GM19372 (cell line): Measurements from ENCODE around the gene TMOD1.
"Not testable (repeated sequence)": the region's sequence is repeated elsewhere in the genome, so short reads cannot be mapped to it uniquely, and the experiment has no call there.

Experiments used
- ATAC-seq: cut with Tn5 transposase; IDR thresholded peaks from one replicate; pipeline ENCODE4 v1.9.1; 2021; ENCODE audit warnings: mild to moderate bottlenecking, low read depth, moderate library complexity; ENCODE audit not compliant: unreplicated experiment

Gene TMOD1

DNA sequence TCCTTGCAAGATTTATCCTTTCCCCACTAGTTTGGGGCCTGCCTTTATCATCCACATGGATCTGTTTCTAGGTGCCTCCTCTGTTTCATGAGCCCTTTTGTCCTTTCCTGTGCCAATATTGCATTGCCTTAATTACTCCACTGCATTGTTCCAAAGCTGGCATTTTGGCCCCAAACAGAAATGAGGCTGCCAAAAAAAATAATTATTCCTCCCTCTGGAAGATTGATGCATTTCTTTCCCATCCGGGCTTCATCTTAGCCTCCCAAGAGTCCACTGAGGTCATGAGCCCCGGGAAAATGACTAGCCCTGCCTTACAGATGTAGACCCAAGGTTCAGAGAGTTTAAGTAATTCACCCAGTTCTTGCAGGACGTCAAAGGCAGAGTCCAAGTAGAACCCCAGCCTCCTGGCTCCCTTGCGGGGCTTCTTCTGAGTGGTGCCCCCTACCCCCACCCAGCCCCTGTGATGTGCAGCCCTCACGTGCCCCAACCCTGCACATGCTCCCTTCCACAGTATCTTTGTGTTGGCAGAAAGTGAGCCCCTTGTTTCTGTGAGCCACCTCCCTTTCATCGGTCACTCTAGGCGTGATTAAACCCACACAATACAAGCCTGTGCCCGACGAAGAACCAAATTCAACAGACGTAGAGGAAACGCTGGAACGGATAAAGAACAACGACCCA, 62.1 kb downstream of the TMOD1 start:
- ATAC-seq: no peak

DNA sequence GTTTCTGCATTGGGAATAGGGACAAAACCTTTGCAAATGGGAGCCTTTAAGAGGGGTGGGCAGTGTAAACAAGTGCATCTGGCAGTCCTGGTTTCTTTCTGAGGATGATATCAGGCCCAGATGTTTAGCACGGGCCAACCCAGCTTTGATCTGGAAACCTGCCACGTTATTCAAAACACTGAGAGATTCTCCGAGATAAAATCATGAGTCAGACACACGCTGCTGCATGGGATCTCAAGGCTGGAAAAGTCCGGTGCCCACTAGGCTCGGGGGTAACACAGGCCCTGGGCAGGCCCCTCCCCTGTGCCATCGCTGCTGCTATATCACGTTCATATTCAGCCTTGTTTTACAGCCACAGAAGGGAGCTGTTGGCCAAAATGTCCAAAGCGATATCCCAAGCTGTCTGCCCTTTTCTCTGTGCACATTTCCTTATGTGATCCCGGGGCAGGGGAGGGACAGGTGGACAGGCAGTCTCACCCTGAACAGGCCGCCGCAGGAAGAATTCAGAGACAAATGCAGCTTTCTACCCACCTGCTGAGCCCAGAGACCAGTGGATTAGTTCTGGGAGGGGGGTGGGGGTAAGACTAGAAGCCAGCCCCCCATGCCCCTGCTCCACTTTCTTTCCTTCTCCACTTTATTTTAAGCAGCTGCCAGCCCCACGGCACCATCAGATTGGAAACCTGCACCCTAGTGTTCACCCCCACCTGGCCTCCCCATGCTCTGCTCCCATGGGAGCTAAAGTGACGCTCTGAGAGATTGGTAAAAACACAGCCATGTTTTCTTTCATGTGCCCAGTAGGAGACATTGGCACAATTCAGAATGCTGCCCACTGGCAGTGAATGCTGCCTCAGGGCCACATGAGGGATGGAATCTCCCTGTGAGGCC, 63.1 kb downstream of the TMOD1 start:
- ATAC-seq: no peak

GRCh38 chr9:97565262-97565661, 63.8 kb downstream of the TMOD1 start:
- no peak for ATAC-seq

GRCh38 chr9:97567182-97567893, 65.9 kb downstream of the TMOD1 start:
- no peak for ATAC-seq

DNA sequence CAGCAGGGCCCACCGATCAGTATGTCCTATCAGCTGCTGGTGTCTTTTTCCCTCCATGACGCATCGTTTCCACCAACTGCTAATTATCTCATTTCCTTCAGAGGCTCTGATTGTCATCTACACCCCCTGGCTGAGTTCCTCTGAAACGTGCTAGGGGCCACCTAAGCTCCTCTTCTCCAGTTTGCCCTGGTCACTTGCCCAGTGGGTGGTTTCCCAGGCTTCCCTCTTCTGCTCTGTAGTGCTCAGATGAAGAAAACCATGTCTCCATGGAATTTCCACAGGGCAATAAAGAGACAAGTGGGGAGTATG, 66.4 kb downstream of the TMOD1 start:
- no peak for ATAC-seq

- ATAC-seq: no peak
Observed at GRCh38 chr9:97568461-97569275, 67.2 kb downstream of the TMOD1 start.

DNA sequence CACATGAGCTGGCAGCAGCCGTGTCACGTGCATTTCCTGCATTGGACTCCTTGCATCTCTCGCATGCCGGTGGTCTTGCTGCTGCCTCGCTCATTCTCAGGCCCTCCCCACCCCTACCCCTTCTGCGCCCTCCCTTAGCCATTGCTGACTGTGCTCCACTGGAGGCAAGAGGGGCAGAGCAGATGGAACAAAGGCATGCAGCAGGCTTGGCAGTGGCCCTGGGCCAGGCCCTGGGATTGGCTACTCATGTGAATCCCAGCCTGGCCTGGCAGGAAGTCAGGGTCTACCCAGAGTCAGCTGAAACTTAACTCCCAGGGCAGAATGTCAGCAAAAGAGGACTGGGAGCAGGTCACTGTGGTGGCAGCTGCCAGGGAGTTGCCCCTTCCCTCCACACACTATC, 69.4 kb downstream of the TMOD1 start:
- ATAC-seq: no peak

GRCh38 chr9:97571664-97572063, 70.2 kb downstream of the TMOD1 start:
- no peak for ATAC-seq

DNA sequence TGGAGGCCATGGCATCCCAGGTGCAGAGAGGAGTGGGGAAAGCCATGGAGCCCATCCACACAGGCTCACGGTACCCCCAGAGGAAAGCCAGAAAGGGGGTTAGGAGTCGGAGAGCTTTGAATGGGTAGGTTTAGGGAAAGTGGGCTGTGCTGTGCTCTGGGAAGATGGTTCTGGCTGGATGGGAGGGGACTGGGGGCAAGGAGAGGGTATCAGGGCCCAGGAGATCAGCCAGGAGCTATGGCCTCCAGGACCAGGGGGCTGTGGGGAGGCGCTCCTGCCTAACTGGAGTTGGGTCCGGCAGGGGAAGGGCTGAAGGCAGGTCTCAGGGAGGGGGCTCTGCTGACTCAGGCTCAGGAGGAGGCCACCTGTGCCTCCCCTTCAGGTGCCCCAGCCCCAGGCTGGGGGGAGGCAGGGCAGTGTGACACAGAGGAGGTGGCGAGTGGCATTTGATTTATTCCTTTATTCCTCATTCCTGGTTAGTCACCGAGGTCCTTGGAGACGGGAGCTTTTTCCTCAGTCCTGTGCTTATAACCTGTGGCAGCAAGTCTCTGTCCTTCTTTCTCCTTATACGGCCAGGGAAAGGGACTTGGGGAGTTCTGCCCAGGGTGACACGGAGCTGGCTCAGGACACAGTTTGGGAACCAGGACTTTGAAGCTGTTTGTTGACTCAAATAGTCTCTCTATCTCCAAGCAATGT, 70.9 kb downstream of the TMOD1 start:
- ATAC-seq: no peak

GRCh38 chr9:97572892-97573365, 71.5 kb downstream of the TMOD1 start:
- no peak for ATAC-seq

DNA sequence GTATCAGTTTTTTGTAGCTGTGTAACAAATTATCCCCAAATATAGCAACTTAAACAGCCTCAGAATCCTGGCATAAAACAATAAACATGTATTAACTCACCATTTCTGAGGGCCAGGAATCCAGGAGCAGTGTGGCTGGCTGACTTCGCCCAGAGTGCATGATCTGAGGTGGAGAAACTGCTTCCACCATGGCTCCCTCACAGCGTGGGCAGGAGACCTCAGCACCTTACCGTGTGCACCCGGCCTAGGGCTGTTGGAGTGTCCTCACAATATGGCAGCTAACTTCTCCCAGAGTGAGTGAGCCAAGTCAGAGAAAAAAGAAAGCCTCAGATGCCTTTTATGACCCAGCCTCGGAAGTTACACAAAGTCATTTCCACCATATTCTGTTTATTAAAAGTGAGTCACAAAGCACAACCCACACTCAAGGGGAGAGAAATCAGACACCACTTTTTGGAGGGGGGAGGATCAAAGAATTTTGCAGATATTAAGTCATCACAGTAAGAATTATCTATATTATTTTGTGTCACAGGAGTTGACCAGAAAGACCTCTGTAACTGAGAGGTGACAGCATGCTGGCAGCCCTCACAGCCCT, 72.1 kb downstream of the TMOD1 start:
- ATAC-seq: no peak

DNA sequence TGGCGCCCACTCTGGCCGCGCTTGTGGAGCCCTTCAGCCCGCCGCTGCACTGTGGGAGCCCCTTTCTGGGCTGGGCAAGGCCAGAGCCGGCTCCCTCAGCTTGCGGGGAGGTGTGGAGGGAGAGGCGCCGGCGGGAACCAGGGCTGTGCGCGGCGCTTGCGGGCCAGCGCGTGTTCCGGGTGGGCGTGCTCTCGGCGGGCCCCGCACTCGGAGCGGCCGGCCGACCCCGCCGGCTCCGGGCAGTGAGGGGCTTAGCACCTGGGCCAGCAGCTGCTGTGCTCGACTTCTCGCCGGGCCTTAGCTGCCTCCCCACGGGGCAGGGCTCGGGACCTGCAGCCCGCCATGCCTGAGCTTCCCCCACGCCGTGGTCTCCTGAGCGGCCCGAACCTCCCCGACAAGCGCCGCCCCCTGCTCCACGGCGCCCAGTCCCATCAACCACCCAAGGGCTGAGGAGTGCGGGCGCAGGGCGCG, 72.7 kb downstream of the TMOD1 start:
- not testable (repeated sequence) for ATAC-seq

GRCh38 chr9:97574921-97575672, 73.6 kb downstream of the TMOD1 start:
- not testable (repeated sequence) for ATAC-seq

- no peak for ATAC-seq
Observed at GRCh38 chr9:97575673-97576200, 74.3 kb downstream of the TMOD1 start.

DNA sequence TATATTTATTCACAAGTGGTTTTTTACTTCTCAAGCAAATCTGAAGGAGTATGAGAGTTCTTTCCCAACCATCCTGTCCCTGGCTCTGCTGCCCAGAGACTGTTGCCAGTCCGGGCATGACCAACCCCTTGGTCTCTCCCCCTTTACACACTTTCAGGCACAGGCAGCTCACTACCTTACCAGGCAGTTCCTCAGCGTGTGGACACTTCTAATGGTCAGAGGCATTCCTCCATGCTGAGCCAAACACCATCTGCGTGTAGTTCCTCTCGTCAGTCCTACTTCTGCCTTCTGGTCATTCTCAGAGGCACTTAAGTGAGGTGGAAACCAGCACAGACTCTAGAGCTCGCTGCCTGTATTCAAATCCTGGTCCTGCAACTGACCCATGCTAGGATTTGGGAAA, 75.6 kb downstream of the TMOD1 start:
- no peak for ATAC-seq

- no peak for ATAC-seq
Observed at GRCh38 chr9:97578846-97579245, 77.4 kb downstream of the TMOD1 start.

- ATAC-seq: no peak
Observed at GRCh38 chr9:97579914-97580313, 78.4 kb downstream of the TMOD1 start.

DNA sequence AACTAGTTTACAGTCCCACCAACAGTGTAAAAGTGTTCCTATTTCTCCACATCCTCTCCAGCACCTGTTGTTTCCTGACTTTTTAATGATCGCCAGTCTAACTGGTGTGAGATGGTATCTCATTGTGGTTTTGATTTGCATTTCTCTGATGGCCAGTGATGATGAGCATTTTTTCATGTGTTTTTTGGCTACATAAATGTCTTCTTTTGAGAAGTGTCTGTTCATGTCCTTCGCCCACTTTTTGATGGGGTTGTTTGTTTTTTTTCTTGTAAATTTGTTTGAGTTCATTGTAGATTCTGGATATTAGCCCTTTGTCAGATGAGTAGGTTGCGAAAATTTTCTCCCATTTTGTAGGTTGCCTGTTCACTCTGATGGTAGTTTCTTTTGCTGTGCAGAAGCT, 80.1 kb downstream of the TMOD1 start:
- not testable (repeated sequence) for ATAC-seq
